ENCODE data around the gene TSR2.
"Not testable (repeated sequence)": the region's sequence is repeated elsewhere in the genome, so short reads cannot be mapped to it uniquely, and the experiment has no call there.

Gene TSR2

GRCh38 chrX:54473993-54474859 lies 34.0 kb downstream of the TSR2 start:
- DNase-seq (ENCODE audit: low read depth): no peak

DNA sequence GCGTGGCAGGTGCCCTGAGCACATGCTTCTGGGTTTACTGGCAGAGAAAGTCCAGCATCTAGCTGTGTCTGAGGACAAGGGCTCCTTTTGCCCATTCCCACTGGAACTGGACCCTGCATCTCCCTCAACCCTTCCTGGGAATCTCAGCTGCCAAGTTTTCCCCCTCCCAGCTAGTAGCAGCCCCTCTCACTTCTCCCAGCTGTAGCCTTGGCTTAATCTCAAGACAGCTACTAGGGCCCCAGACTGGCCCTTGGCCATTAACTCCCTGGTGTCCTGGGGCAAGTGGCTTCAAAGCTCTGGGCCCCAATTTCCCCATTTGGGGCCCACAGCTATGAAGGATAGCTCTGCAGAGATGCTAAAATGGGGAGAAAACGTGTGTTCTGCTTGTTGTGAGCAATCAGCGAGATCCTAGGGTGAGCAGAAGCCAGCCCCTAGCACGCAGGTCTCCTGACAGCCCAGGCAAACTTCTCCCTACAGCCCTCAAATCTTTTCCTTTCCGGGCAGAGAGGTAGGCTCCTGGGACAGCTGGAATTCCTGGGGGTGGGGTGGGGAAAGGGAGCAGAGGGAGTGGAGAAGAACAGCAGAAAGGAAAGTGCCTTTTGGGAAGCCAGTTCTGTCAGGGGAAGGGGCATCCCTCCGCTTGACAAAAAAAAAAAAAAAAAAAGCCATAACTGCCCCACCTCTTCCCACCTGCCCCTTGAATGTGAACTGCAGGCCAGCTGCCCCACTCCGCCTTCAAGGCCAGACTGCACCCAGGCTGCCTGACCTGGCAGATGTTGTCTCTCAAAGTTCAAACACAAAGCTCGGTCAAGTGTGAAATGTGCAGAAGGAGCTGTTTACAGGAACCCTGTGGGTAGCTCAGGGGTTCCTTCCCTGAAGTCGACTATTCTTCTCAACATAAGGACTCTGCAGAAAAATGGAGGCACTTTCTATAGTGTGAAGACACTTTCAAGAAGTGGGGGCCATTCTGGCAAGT lies 39.2 kb downstream of the TSR2 start:
- no peak for DNase-seq (ENCODE audit: low read depth)

DNA sequence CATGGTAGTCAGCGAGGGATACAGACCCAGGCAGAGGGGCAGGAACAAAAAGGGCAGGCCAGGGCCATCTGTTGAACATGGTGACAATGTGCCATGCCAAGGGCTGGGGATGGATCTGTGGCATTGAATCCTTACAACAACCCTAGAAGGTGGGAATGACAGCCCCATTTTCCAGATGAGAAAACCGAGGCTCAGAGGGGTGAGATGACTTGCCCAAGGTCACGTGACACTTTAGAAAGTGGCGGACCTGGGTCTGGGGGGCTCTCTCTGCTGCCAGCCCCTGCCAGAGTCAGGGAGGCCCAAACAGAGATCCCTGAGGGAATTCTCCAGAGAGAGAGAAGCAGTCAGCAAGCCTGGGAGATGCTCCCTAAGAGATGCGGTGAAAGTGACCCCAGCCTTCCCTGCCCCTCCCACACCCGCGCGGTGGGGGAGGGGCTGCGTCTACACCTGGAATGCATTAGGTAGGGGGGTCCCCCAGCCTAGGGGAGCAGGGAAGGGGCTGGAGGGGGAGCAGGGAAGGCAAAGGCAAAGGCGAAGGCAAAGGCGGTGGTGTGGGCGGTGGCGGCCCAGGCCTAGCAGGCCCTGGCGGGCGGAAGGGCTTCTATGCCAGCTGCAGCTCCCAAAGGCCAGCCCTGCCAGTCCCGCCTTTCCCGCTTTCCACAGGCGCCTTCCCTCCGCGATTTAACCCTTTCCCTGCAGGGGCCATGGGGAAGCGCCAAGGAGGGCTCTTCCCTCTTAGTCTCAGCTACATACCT lies 42.8 kb downstream of the TSR2 start:
- no peak for DNase-seq (ENCODE audit: low read depth)

DNA sequence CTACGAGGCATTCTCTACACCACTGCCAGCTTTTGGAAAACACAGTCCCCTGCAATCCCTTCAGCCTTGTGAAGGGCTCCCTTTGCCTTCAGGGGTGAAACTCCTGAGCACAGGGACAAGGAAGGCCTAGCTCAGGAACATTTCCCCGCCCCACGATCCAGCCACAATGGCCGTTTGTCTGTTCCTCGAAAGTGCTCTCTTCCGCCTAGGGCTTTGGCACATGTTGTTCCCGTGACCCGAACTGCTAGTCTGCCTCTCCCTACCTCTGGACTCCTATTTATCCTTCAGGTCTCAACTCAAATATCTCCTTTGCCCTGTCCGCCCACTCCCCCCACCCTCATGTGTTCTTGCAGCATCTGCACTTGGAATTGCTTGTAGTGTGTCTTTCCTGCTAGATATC lies 43.7 kb downstream of the TSR2 start:
- DNase-seq (ENCODE audit: low read depth): no peak

GRCh38 chrX:54484666-54485065 lies 44.5 kb downstream of the TSR2 start:
- DNase-seq (ENCODE audit: low read depth): no peak

- not testable (repeated sequence) for DNase-seq (ENCODE audit: low read depth)
Observed at GRCh38 chrX:54489819-54490218, 49.6 kb downstream of the TSR2 start.

DNA sequence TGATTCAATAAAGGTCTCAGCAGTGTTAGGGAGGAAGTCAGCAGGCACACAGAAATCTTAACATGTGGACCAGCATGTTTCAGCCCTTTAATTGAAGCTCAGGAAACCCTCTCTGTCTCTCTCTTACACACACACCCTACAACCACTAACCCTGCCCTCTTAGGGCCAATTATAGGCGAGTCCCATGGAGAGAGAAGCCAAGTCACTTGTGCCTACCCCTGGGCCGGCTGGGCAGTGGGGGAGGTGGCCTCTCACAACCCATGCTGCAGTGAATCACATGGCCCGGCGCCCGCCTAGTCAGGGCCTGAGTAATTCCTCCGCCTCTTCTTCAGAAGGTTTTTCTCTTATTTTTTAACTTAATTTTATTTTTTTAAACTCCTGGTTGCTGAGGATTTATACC lies 52.1 kb downstream of the TSR2 start:
- no peak for DNase-seq (ENCODE audit: low read depth)

- DNase-seq (ENCODE audit: low read depth): no peak
Observed at GRCh38 chrX:54494166-54494988, 54.2 kb downstream of the TSR2 start.
